ENCODE measurements around the gene USP21. TPM values are rescaled to one million over a fixed set of nuclear protein-coding genes. Genes with fewer than 3 reads are reported as not detected.

The USP21 gene
- total RNA-seq, 1 experiment from 2014 or later = 41.9 TPM

DNA sequence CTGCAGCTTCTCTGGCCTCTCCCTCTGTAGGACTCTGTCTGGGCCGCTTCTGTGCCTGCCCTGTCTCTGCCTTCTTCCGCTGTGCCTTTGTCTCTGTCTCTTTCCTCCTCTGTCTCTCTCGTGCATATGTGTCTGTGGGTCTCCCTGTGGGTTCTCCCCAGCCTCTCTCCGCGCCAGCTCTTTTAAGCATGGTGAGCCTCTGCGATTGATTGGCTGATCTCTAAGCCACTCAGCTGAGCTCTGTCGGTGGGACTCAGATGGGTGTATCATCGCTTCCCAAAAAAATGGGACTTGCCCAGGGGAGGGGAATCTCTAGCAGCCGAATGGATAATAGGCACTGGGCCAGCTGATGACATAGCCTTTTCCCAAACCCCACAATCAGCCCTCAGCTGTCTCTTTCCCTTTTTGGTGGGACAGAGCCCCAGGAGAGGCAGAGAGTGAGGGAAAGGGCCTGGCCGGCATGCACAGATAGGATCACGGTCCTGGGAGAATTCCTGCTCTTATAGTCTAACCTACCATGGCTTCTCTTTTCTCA lies 39.7 kb downstream of the USP21 start, which contains the start of gene ADAMTS4:
TSS of gene ADAMTS4 (minus strand) at position 158 of the 535 bp plus-strand sequence. CDS start 427 bp downstream, outside the sequence.
- no TSS peak for BruUV-seq (replicated peaks)
- POLR2A ChIA-PET = no interaction called here
- Histone ChIP-seq H3K9me3 (ENCODE audit: control insufficient read depth, insufficient read depth, low read depth, low read length) (no peaks in the 10 kb centered on the region), H3K36me3 (ENCODE audit: control insufficient read depth, insufficient read depth, low read length) (no peaks in the 10 kb centered on the region; the same call in 1 of the 2 replicates), H3K4me3 (ENCODE audit: low read depth in 2 of 2, low read length in 2 of 2) (peak within 1 kb of the TSS in 1 of 2 experiments; percentile 14; a peak in 1 of 4 replicates), H3K27me3 (ENCODE audit: control insufficient read depth, insufficient read depth, low read length) (no peaks in the 10 kb centered on the region), H3K27ac (ENCODE audit: low read length) (peak within 1 kb of the TSS; percentile 31; the same call in 1 of the 2 replicates), H3K4me1 (ENCODE audit: control insufficient read depth, insufficient read depth, low read length) (peaks cover 38% of the 10 kb centered on the region)
- intact Hi-C loops (cut with micrococcal nuclease; ENCODE audit: unreplicated experiment) (no loop called here), in situ Hi-C loops (cut with HindIII; ENCODE audit: low pct_unique_long_range_greater_than_20kb, low sequenced_read_pairs) (no loop called here)
- DNase-seq (ENCODE audit: low read depth, low spot score) (no peak), ATAC-seq (no peak)
- CTCF ChIA-PET = interaction anchor here (0.5 kb wide), 1 partner anchor 139 kb away, joined by 12 read pairs; no protein-coding TSS in a partner anchor
- TF ChIP-seq SIN3A (IDR thresholded peaks at IDR 0.05; ENCODE audit: borderline replicate concordance, insufficient read depth, low read depth, low read length) (no peak), TCF7L2 (IDR thresholded peaks at IDR 0.05; ENCODE audit: low read depth, low read length) (no peak), POLR2AphosphoS5 (IDR thresholded peaks at IDR 0.05; ENCODE audit: low read depth, low read length) (no peak)
- TF ChIP-seq, protein P1, sequence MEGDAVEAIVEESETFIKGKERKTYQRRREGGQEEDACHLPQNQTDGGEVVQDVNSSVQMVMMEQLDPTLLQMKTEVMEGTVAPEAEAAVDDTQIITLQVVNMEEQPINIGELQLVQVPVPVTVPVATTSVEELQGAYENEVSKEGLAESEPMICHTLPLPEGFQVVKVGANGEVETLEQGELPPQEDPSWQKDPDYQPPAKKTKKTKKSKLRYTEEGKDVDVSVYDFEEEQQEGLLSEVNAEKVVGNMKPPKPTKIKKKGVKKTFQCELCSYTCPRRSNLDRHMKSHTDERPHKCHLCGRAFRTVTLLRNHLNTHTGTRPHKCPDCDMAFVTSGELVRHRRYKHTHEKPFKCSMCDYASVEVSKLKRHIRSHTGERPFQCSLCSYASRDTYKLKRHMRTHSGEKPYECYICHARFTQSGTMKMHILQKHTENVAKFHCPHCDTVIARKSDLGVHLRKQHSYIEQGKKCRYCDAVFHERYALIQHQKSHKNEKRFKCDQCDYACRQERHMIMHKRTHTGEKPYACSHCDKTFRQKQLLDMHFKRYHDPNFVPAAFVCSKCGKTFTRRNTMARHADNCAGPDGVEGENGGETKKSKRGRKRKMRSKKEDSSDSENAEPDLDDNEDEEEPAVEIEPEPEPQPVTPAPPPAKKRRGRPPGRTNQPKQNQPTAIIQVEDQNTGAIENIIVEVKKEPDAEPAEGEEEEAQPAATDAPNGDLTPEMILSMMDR (IDR thresholded peaks at IDR 0.05) = no peak
- TF ChIP-seq, protein P2, sequence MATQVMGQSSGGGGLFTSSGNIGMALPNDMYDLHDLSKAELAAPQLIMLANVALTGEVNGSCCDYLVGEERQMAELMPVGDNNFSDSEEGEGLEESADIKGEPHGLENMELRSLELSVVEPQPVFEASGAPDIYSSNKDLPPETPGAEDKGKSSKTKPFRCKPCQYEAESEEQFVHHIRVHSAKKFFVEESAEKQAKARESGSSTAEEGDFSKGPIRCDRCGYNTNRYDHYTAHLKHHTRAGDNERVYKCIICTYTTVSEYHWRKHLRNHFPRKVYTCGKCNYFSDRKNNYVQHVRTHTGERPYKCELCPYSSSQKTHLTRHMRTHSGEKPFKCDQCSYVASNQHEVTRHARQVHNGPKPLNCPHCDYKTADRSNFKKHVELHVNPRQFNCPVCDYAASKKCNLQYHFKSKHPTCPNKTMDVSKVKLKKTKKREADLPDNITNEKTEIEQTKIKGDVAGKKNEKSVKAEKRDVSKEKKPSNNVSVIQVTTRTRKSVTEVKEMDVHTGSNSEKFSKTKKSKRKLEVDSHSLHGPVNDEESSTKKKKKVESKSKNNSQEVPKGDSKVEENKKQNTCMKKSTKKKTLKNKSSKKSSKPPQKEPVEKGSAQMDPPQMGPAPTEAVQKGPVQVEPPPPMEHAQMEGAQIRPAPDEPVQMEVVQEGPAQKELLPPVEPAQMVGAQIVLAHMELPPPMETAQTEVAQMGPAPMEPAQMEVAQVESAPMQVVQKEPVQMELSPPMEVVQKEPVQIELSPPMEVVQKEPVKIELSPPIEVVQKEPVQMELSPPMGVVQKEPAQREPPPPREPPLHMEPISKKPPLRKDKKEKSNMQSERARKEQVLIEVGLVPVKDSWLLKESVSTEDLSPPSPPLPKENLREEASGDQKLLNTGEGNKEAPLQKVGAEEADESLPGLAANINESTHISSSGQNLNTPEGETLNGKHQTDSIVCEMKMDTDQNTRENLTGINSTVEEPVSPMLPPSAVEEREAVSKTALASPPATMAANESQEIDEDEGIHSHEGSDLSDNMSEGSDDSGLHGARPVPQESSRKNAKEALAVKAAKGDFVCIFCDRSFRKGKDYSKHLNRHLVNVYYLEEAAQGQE (IDR thresholded peaks at IDR 0.05; ENCODE audit: insufficient read depth in 1 of 2, low read depth in 2 of 2, low read length in 1 of 2) = no peak

DNA sequence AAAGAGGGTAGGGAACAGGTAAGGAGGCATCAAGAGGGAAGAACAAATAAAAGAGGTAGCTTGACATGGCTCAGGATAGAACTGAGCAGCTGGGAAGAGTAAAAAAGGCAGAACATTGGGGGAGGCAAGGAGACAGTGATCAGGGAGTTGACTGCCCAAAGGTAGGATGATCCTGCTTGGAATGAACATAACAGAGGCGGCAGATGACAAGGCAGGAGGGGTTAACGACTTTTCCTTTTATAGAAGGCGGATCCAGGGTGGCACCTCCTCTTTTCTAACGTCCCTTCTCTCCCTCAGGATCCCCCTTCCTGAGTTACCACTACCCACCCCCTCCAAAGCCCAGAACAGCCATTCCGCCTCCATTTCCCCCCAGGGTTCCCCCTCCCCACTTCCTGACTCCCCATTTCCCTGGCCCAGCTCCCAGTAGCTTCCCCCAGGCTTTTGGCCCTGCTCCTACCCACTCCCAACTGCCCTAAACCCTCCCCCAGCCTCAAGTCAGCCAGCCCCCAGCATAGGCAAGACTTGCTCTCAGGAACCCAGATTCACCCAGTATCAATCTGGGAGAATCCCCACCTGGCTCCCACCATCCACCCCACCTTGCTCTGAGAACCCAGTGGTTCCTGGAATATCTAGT lies 40.3 kb downstream of the USP21 start:
- Histone ChIP-seq H3K27ac (ENCODE audit: low read length) (no peak overlapping the region), H3K4me3 (ENCODE audit: low read depth in 2 of 2, low read length in 2 of 2) (no peak overlapping the region), H3K27me3 (ENCODE audit: control insufficient read depth, insufficient read depth, low read length) (no peaks in the 10 kb centered on the region), H3K36me3 (ENCODE audit: control insufficient read depth, insufficient read depth, low read length) (no peaks in the 10 kb centered on the region; the same call in 1 of the 2 replicates), H3K4me1 (ENCODE audit: control insufficient read depth, insufficient read depth, low read length) (peaks cover 38% of the 10 kb centered on the region), H3K9me3 (ENCODE audit: control insufficient read depth, insufficient read depth, low read depth, low read length) (no peaks in the 10 kb centered on the region)
- TF ChIP-seq TCF7L2 (IDR thresholded peaks at IDR 0.05; ENCODE audit: low read depth, low read length) = no peak
- TF ChIP-seq, protein P2 (IDR thresholded peaks at IDR 0.05; ENCODE audit: insufficient read depth in 1 of 2, low read depth in 2 of 2, low read length in 1 of 2) = no peak
- no peak for TF ChIP-seq POLR2AphosphoS5 (IDR thresholded peaks at IDR 0.05; ENCODE audit: low read depth, low read length)
- no peak for TF ChIP-seq SIN3A (IDR thresholded peaks at IDR 0.05; ENCODE audit: borderline replicate concordance, insufficient read depth, low read depth, low read length)
- TF ChIP-seq, protein P1 (IDR thresholded peaks at IDR 0.05) = no peak
- BruUV-seq (replicated peaks) = no TSS peak
- no peak for DNase-seq (ENCODE audit: low read depth, low spot score)
- CTCF ChIA-PET = interaction anchor here (0.5 kb wide), 1 partner anchor 139 kb away, joined by 12 read pairs; no protein-coding TSS in a partner anchor
- intact Hi-C loops (cut with micrococcal nuclease; ENCODE audit: unreplicated experiment) (no loop called here), in situ Hi-C loops (cut with HindIII; ENCODE audit: low pct_unique_long_range_greater_than_20kb, low sequenced_read_pairs) (loop anchor here (25.0 kb wide), 1 partner anchor 188 kb away; no protein-coding TSS in a partner anchor)
- ATAC-seq = no peak
- POLR2A ChIA-PET = no interaction called here

All from Panc1 (cell line).